Smooth muscle cell (in vitro differentiated cells): ENCODE data around the gene ZNF701. TPM values are rescaled to one million over a fixed set of nuclear protein-coding genes. Genes with fewer than 3 reads are reported as not detected.
"Not testable (repeated sequence)": the region's sequence is repeated elsewhere in the genome, so short reads cannot be mapped to it uniquely, and the experiment has no call there.

Experiments used
- DNase-seq: peaks from one replicate; lab custom pipeline; 2025; ENCODE audit not compliant: unreplicated experiment; lab: John Stamatoyannopoulos, UW
- H2AFZ ChIP-seq: fragments of 200-600 bp; sonication (generic); 2 replicates; pipeline ENCODE4 v1.6.0; 2016; ENCODE audit warnings: antibody characterized with exemption, low read depth, mild to moderate bottlenecking
- H3F3A ChIP-seq: fragments of 200-600 bp; sonication (generic); 2 replicates; pipeline ENCODE4 v1.6.0; 2017; ENCODE audit warnings: antibody characterized with exemption, low read depth
- H3K27ac ChIP-seq: fragments of 200-600 bp; sonication (generic); 2 replicates; pipeline ENCODE4 v1.5.1; 2016; ENCODE audit warnings: low read depth, mild to moderate bottlenecking
- H3K27me3 ChIP-seq: fragments of 200-600 bp; sonication (generic); 2 replicates; pipeline ENCODE4 v1.6.1; 2016; ENCODE audit warnings: low read depth, mild to moderate bottlenecking
- H3K36me3 ChIP-seq: fragments of 200-600 bp; sonication (generic); 2 replicates; pipeline ENCODE4 v1.5.1; 2016; ENCODE audit warnings: low read depth
- H3K4me1 ChIP-seq: fragments of 200-600 bp; sonication (generic); 2 replicates; pipeline ENCODE4 v1.5.1; 2016; ENCODE audit warnings: low read depth
- H3K4me2 ChIP-seq: fragments of 200-600 bp; sonication (generic); 2 replicates; pipeline ENCODE4 v1.6.0; 2016; ENCODE audit warnings: mild to moderate bottlenecking
- H3K4me3 ChIP-seq: fragments of 200-600 bp; sonication (generic); 2 replicates; pipeline ENCODE4 v1.5.1; 2016; ENCODE audit warnings: mild to moderate bottlenecking
- H3K79me2 ChIP-seq: fragments of 200-600 bp; sonication (generic); 2 replicates; pipeline ENCODE4 v1.6.0; 2016; ENCODE audit warnings: low read depth, mild to moderate bottlenecking
- H3K9ac ChIP-seq: fragments of 200-600 bp; sonication (generic); 2 replicates; pipeline ENCODE4 v1.6.0; 2016; ENCODE audit warnings: low read depth
- H3K9me3 ChIP-seq: fragments of 200-600 bp; sonication (generic); replicated peaks from 2 replicates; pipeline ENCODE4 v1.5.1; 2016; ENCODE audit warnings: low read depth
- H4K20me1 ChIP-seq: fragments of 200-600 bp; sonication (generic); 2 replicates; pipeline ENCODE4 v1.6.0; 2016; ENCODE audit warnings: low read depth
- CTCF ChIP-seq: fragments of 200-600 bp; sonication (generic); IDR thresholded peaks from 2 replicates; pipeline ENCODE4 v1.5.1; 2017; ENCODE audit warnings: borderline replicate concordance, mild to moderate bottlenecking, antibody characterized with exemption; ENCODE audit not compliant: insufficient read depth, poor library complexity, severe bottlenecking
- WGBS: methylation state at CpG from one replicate; pipeline ENCODE4 v1.1.7; 2016; ENCODE audit warnings: low lambda C conversion rate; 5-methylcytosine and 5-hydroxymethylcytosine counted together
- polyA plus RNA-seq: library from polyadenylated mRNA; unstranded; fragments of >200 nt; fragmentation: Nextera tagmentation; extraction: Ambion mirVana; gene quantifications from 2 replicates; pipeline ENCODE4 v1.2.1, GENCODE V29; 2016
- total RNA-seq: library from RNA; depleted of rRNA; stranded (reverse); fragments of >200 nt; gene quantifications from 2 replicates; pipeline ENCODE4 v1.2.3, GENCODE V29; 2014

ZNF701 gene
- total and polyA plus RNA-seq, 2 experiments from 2014 or later: 5.5 to 10.0 TPM

- 53% methylated on average over 2 of the region's 2 CpGs for WGBS
Observed at GRCh38 chr19:52566588-52566987, 3.5 kb upstream of the ZNF701 start.

GRCh38 chr19:52567921-52568320, 2.2 kb upstream of the ZNF701 start:
- TF ChIP-seq CTCF: no peak
- Histone ChIP-seq H3K79me2 (peaks cover 17% of the 10 kb centered on the region), H3K9ac (no peak overlapping the region), H3K4me3 (no peak overlapping the region), H3K9me3 (no peaks in the 10 kb centered on the region), H3K4me1 (peaks cover 10% of the 10 kb centered on the region), H3F3A (peaks cover 8% of the 10 kb centered on the region), H3K27me3 (no peaks in the 10 kb centered on the region), H3K27ac (no peak overlapping the region), H2AFZ (no peak overlapping the region), H4K20me1 (no peaks in the 10 kb centered on the region), H3K36me3 (no peaks in the 10 kb centered on the region), H3K4me2 (no peak overlapping the region)
- DNase-seq: no peak
- 96% methylated on average over 14 of the region's 14 CpGs for WGBS

More at GRCh38 chr19:52566588-52566987, 3.5 kb upstream of the ZNF701 start:
- Histone ChIP-seq H3K9me3 (no peaks in the 10 kb centered on the region), H3K36me3 (no peaks in the 10 kb centered on the region), H4K20me1 (no peaks in the 10 kb centered on the region), H3F3A (peaks cover 8% of the 10 kb centered on the region), H3K9ac (no peak overlapping the region), H3K27ac (peak overlapping the region; percentile 72), H3K4me2 (no peak overlapping the region), H2AFZ (no peak overlapping the region), H3K27me3 (no peaks in the 10 kb centered on the region), H3K79me2 (peaks cover 12% of the 10 kb centered on the region), H3K4me1 (peaks cover 10% of the 10 kb centered on the region), H3K4me3 (no peak overlapping the region)
- no peak for TF ChIP-seq CTCF
- DNase-seq: no peak

GRCh38 chr19:52569638-52569999, 468 bp upstream of the ZNF701 start:
- 4% methylated on average over 13 of the region's 13 CpGs for WGBS
- Histone ChIP-seq H3K4me2 (peak overlapping the region; percentile 87), H2AFZ (peak overlapping the region; percentile 77), H3K27ac (peak overlapping the region; percentile 87), H3K79me2 (peaks cover 17% of the 10 kb centered on the region), H3K4me3 (peak overlapping the region; percentile 87), H3K9ac (peak overlapping the region; percentile 72)
- not testable (repeated sequence) for H3F3A ChIP-seq, H3K9me3 ChIP-seq, H4K20me1 ChIP-seq, H3K4me1 ChIP-seq, DNase-seq, H3K36me3 ChIP-seq, H3K27me3 ChIP-seq

GRCh38 chr19:52584736-52585440, 14.8 kb downstream of the ZNF701 start:
- Histone ChIP-seq H2AFZ (no peak overlapping the region), H3K36me3 (peaks cover 20% of the 10 kb centered on the region), H3K27ac (no peak overlapping the region), H3K4me3 (no peak overlapping the region), H3K9ac (no peak overlapping the region), H3F3A (no peaks in the 10 kb centered on the region), H3K4me2 (no peak overlapping the region), H3K79me2 (no peaks in the 10 kb centered on the region), H3K4me1 (no peaks in the 10 kb centered on the region), H3K27me3 (no peaks in the 10 kb centered on the region), H4K20me1 (no peaks in the 10 kb centered on the region), H3K9me3 (no peaks in the 10 kb centered on the region)
- DNase-seq: no peak
- WGBS: 98% methylated on average over 39 of the region's 39 CpGs
- TF ChIP-seq CTCF: no peak
